Femur (tissue), 1 donor: ENCODE data around the gene OPCML.

Experiments used
- DNase-seq: peaks from one replicate; pipeline ENCODE4 v3.0.0-alpha.2; 2017

The OPCML gene

GRCh38 chr11:132821499-132821898 is 710.8 kb downstream of the OPCML start:
- DNase-seq, result no peak

- DNase-seq, result no peak
These were observed 711.3 kb downstream of the OPCML start for GRCh38 chr11:132821014-132821413.

GRCh38 chr11:132818951-132819350 is 713.4 kb downstream of the OPCML start:
- no peak for DNase-seq

DNA sequence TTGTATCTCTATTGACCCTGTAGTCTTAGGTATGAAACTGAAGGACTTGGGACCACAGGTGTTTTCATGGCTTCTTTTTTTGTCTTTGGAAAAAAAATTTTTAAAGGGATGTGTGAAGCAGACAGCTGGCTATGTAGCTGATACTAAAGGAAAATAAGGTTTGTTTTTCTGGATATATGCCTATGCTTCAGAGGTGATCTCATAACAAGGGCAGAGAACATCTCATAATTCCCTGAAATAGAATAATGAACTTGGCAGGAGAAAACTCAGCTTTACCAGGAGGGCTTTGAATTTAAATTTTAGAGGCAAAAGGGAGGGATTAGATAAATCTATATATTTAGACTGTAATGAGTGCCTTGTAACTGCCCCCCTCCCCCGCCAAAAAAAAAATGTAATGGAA is 714.9 kb downstream of the OPCML start:
- DNase-seq, result no peak

DNA sequence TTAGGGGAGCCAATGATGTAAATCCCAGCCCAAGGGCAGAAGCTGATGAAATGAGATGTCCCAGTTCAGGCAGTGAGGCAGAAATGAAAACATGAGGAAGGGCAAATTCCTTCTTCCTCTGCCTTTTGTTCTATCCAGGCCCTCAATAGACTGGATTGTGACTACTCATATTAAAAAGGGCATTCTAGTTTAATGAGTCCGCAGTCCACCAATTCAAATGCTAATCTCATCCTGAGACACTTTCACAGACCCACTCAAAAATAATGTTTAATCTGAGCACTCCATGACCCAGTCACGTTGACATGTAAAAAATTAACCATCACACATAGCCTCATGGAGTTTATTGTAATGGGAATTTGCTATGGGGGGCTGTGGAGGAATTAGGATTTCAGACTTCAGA is 717.9 kb downstream of the OPCML start:
- no peak for DNase-seq

- no peak for DNase-seq
These were observed 720.7 kb downstream of the OPCML start for GRCh38 chr11:132811649-132812048.

GRCh38 chr11:132809070-132809469 is 723.2 kb downstream of the OPCML start:
- no peak for DNase-seq

DNA sequence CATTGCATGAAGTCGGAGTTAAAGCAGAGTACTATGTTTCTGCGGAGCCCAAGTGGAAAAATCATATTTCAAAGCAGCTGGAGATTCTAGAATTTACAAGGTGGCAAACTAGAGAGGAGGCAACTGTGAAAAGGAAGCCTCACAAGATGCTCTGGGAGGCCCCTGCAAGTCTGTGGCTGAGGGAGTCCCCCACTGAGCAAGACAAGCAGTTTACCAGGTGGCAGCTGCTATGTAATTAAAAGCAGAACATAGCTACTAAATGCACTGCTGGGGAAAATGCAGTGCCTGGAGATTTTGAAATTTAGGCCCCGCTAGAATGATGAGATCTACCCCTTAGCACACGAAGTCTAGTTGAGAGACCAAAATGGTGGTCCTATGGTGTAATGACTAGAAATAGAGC is 728.0 kb downstream of the OPCML start:
- DNase-seq, result no peak

- DNase-seq, result no peak
These were observed 728.9 kb downstream of the OPCML start for GRCh38 chr11:132803436-132803835.

- no peak for DNase-seq
These were observed 729.4 kb downstream of the OPCML start for GRCh38 chr11:132802947-132803346.

GRCh38 chr11:132793831-132794230 is 738.5 kb downstream of the OPCML start:
- no peak for DNase-seq

GRCh38 chr11:132792341-132793140 is 739.8 kb downstream of the OPCML start:
- no peak for DNase-seq

DNA sequence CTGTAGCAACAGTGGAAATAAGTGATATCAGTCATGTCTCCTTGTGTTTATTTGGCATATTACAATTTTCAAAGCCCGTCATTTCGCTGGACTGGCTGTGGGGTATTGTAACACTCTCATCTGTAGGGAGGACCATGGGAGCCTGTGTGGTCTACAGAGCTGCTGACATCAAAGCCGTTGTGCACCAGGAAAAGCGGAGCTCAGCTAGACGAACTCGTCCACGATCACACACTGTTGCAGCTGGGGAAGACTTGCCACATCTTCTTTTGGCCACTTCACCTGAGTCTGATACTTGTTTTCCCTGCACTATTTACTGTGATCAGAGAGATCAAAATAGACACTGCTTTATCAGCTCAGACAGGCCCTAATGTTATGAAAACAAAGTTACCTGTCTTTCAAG is 741.3 kb downstream of the OPCML start:
- DNase-seq, result no peak

DNA sequence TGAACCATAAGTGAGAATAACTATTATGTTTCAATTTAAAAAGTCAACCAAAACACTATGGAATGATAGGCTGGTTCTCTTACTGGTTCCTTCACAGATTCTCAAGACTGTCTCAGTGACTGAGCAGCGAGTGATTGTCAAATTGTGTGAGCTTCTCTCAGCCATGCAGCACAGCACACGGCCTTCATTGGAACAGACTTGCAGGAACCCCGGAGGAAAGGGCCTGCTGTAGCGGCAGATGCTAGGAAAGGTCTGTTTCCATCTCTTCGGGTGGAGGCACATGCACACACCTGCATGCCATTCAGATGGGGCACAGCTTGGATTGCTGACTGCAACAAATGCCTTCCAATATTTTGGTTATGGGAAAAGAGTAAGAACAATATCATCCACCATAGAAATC is 741.8 kb downstream of the OPCML start:
- no peak for DNase-seq

DNA sequence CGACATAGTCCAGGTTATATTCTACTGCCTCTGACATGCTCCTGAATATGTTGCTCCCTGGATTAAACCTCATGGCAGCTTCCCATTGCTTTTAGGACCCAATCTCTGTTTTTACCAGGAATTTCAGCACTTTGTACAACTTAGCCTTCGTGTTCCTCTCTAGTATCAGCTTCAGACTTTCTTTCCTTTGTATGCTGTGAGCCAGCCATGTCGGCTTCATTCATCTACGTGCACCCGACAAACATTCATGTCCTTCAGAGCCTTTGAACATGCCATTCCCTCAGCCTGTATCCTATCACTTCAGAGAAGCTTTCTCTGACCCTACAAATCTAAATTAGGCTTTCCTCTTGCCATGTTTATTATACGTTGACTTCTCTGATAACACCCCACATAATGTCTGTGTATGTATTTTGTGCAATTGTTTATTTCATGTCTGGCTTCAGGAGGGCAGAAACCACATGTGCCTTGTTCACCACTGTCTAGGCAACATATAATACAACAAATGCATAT is 743.4 kb downstream of the OPCML start:
- no peak for DNase-seq

DNA sequence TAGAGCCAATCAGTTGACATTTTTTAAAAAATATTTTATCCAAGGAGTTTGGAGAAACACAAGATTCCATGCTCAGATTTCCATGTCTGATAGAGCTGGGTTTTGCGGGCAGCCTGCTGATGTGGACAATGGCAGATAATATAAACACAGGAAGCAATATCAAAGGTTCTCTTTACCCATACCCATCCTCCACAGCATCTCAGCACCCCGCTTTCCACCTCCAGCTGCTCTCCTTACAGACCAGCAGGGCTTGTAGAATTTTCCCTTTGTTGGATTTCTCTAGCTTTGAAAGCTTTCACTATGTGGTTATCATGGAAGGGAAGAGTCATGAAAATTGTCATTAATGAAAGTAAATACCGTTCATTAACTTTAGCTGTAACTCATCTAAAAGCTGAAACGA is 746.4 kb downstream of the OPCML start:
- no peak for DNase-seq

GRCh38 chr11:132784441-132784840 is 747.9 kb downstream of the OPCML start:
- DNase-seq, result no peak

- DNase-seq, result no peak
These were observed 750.2 kb downstream of the OPCML start for GRCh38 chr11:132782102-132782501.

GRCh38 chr11:132780046-132780445 is 752.3 kb downstream of the OPCML start:
- DNase-seq, result no peak

DNA sequence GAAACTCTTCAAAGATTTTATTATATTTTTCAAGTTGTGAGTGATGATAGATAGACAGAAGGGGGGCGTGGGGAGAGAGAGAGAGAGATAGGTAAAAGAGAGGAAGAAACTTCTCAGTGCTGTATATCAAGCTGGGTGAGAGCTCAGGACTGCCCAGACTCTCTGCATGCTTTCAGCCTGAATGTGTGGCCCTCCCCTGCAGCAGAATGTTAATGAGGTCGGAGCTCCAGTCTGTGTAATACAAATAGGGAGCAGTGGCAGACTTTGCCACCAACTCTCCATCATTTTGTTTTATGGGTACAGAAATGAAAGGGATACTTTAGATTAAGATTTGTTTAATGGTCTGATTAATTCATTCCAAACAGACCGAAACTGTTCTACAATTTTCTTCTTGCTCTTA is 752.8 kb downstream of the OPCML start:
- no peak for DNase-seq

- DNase-seq, result no peak
These were observed 755.0 kb downstream of the OPCML start for GRCh38 chr11:132777067-132777975.

GRCh38 chr11:132773751-132774150 is 758.5 kb downstream of the OPCML start:
- DNase-seq, result no peak

- DNase-seq, result no peak
These were observed 759.4 kb downstream of the OPCML start for GRCh38 chr11:132772703-132773545.
